OCI-LY3 (cell line): Measurements from ENCODE around the gene CP.

Source experiments
- CTCF ChIP-seq: fragments of 200-600, 300-600 bp; sonication (generic); IDR thresholded peaks from 2 replicates; pipeline ENCODE4 v1.5.1; 2014; ENCODE audit warnings: antibody characterized with exemption, low read length, low read depth
- EZH2phosphoT487 ChIP-seq: fragments of 200-600 bp; shearing (Covaris generic); IDR thresholded peaks from 2 replicates; pipeline ENCODE4 v1.6.1; 2018; ENCODE audit warnings: antibody characterized with exemption, mixed run types, low read depth

DNA sequence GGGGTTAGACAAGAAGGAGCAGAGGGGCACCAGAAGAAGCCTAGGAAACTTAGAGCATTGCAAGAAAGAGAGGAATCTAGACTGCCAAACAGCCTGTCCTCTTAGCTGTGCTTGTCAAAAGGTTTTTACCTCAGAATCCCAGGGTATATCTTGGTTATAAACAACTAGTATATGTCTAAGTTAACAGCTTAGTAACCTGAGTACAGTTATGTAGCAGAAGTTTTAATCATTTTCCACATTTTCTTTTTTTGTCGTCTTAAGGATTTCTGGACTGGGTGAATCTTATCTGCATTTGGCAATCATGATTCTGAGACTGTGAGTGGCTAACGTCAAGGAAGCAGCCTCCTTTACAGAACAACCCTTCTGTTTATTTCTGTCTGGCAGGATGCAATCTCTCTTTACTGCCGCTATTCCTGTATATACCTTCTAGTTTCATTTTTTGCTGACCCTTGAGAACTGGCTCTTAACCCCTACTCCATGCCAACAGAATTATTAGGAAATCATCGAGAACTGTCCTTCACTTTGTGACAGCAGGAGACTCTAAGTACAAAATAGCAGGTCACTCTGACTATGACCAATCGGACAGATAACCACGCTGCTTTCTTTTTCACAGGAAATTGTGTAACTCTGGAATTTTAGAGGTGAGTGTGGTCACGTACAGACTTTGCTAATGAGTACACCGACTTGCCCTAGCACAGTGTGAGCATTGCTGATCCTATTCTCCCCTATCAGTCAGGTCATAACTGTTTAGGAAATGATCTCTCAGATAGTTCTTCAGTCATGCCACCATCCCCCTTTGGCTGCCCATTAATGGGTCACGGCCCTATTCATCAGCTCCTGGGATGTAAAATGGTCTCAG, 3.3 kb upstream of the CP start:
- TF ChIP-seq CTCF (no peak), EZH2phosphoT487 (no peak)
